Activated CD4-positive, alpha-beta memory T cell treated with anti-CD3 and anti-CD28 coated beads, Interleukin-2, amount 10 ng/mL, durations not matched to agents 7 days and 5 days (primary cell): ENCODE data around the gene RNF223. TPM values are rescaled to one million over a fixed set of nuclear protein-coding genes. Genes with fewer than 3 reads are reported as not detected.

ENCODE experiments used
- CTCF ChIA-PET: fragments of 350-600 bp; sonication (Branson Sonifier 250); formaldehyde crosslinking; loops from one replicate; lab custom pipeline; 2021; ENCODE audit warnings: antibody characterized with exemption, inconsistent platforms; lab: Charles Lee
- POLR2A ChIA-PET: fragments of 350-600 bp; sonication (Branson Sonifier 250); formaldehyde crosslinking; loops from one replicate; lab custom pipeline; 2021; ENCODE audit warnings: antibody characterized with exemption; lab: Charles Lee
- DNase-seq: peaks from one replicate; pipeline ENCODE4 v3.0.0-alpha.2; 2020
- H3K27ac Mint-ChIP-seq: one replicate; pipeline ENCODE4 v1.8.0; 2021; ENCODE audit warnings: mild to moderate bottlenecking, mixed read lengths
- H3K27me3 Mint-ChIP-seq: one replicate; pipeline ENCODE4 v1.8.0; 2021; ENCODE audit warnings: mixed read lengths
- H3K36me3 Mint-ChIP-seq: one replicate; pipeline ENCODE4 v1.8.0; 2021; ENCODE audit warnings: low read depth, mixed read lengths
- H3K4me1 Mint-ChIP-seq: one replicate; pipeline ENCODE4 v1.8.0; 2021; ENCODE audit warnings: mixed read lengths
- H3K4me3 Mint-ChIP-seq: one replicate; pipeline ENCODE4 v1.8.0; 2021; ENCODE audit warnings: mild to moderate bottlenecking, mixed read lengths
- H3K9me3 Mint-ChIP-seq: one replicate; pipeline ENCODE4 v1.8.0; 2021; ENCODE audit warnings: mixed read lengths
- total RNA-seq, 2 experiments: library from RNA; stranded (reverse); gene quantifications; one replicate each; pipeline ENCODE4 v1.2.3, GENCODE V29; 2021

RNF223 gene
- total RNA-seq: not detected

- CTCF ChIA-PET: no interaction called here
- no peak for DNase-seq
These were observed at the start of gene RNF223 for GRCh38 chr1:1073743-1074587. Gene RNF223 (minus strand): TSS chr1:1074306. CDS start chr1:1072566, 1,740 bp downstream.

GRCh38 chr1:1122981-1123480 lies 48.9 kb upstream of the RNF223 start:
- Mint-ChIP-seq H3K4me3 (no peak overlapping the region), H3K36me3 (no peaks in the 10 kb centered on the region), H3K27ac (no peak overlapping the region), H3K4me1 (peaks cover 8% of the 10 kb centered on the region), H3K9me3 (no peaks in the 10 kb centered on the region), H3K27me3 (peaks cover 13% of the 10 kb centered on the region)
- ChIA-PET CTCF (interaction anchor here (0.6 to 3.5 kb wide), 25 partner anchors 10 to 252 kb away, joined by 3 to 47 read pairs (median 4); partner anchors contain the start of genes AURKAIP1, B3GALT6, ISG15 and SDF4), POLR2A (interaction anchor here (1.2 to 2.1 kb wide), 5 partner anchors 59 to 168 kb away, joined by 3 to 11 read pairs (median 7); partner anchors contain the start of genes B3GALT6, ISG15 and SDF4)
- DNase-seq: no peak

More at GRCh38 chr1:1073743-1074587, at the start of gene RNF223:
- no peak within 1 kb of the TSS for H3K27ac Mint-ChIP-seq
- H3K4me3 Mint-ChIP-seq: no peak within 1 kb of the TSS
- POLR2A ChIA-PET: no interaction called here
- no peaks in the 10 kb centered on the region for H3K9me3 Mint-ChIP-seq
- peaks cover 3% of the 10 kb centered on the region for H3K4me1 Mint-ChIP-seq
- peaks cover 2% of the 10 kb centered on the region for H3K27me3 Mint-ChIP-seq
- H3K36me3 Mint-ChIP-seq: no peaks in the 10 kb centered on the region

DNA sequence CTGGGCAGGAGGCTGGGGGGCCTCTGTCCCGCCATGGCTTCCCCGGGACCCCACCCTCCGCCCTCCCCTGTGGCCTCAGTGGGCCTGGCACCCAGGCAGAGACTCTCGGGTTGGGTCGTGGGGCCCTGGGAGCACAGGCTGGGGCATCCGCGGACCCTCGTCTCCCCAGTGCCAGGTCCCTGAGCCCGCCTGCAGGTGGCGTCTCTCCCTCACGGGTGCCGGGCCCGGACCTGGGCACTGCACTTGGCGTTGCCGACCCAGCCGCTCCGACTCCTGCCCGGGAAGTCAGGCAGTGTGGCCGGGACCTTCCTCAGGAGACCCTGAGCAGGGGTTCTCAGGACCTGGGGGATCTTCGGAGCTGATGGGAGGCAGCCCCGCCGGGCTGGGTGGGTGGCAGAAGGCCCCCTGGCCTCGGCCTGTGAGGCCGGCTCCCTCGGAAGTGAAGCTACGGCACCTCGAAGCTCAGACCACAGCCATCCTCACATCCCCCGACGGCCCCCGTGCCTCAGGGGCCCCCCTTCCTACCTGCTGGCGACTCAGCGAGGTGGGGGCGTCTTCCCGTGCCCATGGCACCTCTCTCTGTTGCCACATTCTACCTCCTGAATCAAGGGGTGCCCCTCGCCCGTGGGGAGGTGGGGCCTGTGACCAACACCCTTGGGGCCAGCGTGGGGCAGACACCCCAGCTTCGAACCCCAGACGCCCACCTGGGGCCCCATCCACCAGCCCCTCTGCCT lies 48.1 kb upstream of the RNF223 start:
- Mint-ChIP-seq H3K4me1 (peaks cover 10% of the 10 kb centered on the region), H3K4me3 (no peak overlapping the region), H3K27me3 (peaks cover 15% of the 10 kb centered on the region), H3K36me3 (no peaks in the 10 kb centered on the region), H3K9me3 (no peaks in the 10 kb centered on the region), H3K27ac (no peak overlapping the region)
- DNase-seq: peak; percentile 87
- CTCF ChIA-PET: interaction anchor here (0.6 to 3.5 kb wide), 28 partner anchors 9 to 253 kb away, joined by 3 to 47 read pairs (median 4); partner anchors contain the start of genes AURKAIP1, B3GALT6, ISG15 and SDF4
- POLR2A ChIA-PET: interaction anchor here (1.1 to 2.1 kb wide), 6 partner anchors 58 to 169 kb away, joined by 3 to 11 read pairs (median 6); partner anchors contain the start of genes B3GALT6, ISG15, SDF4 and TNFRSF18

GRCh38 chr1:1121611-1122077 lies 47.5 kb upstream of the RNF223 start:
- H3K27me3 Mint-ChIP-seq: peaks cover 15% of the 10 kb centered on the region
- DNase-seq: no peak
- no peak overlapping the region for H3K4me3 Mint-ChIP-seq
- H3K9me3 Mint-ChIP-seq: no peaks in the 10 kb centered on the region
- ChIA-PET POLR2A (interaction anchor here (1.1 to 2.1 kb wide), 6 partner anchors 58 to 170 kb away, joined by 3 to 11 read pairs (median 6); partner anchors contain the start of genes B3GALT6, ISG15, SDF4 and TNFRSF18), CTCF (interaction anchor here (0.9 to 3.5 kb wide), 20 partner anchors 9 to 254 kb away, joined by 3 to 47 read pairs (median 4); partner anchors contain the start of genes AURKAIP1, B3GALT6, SDF4 and TNFRSF18)
- peaks cover 12% of the 10 kb centered on the region for H3K4me1 Mint-ChIP-seq
- no peak overlapping the region for H3K27ac Mint-ChIP-seq
- H3K36me3 Mint-ChIP-seq: no peaks in the 10 kb centered on the region

- H3K36me3 Mint-ChIP-seq: no peaks in the 10 kb centered on the region
- H3K27me3 Mint-ChIP-seq: peaks cover 15% of the 10 kb centered on the region
- no peak overlapping the region for H3K4me3 Mint-ChIP-seq
- DNase-seq: no peak
- no peaks in the 10 kb centered on the region for H3K9me3 Mint-ChIP-seq
- no peak overlapping the region for H3K27ac Mint-ChIP-seq
- POLR2A ChIA-PET: interaction anchor here (0.5 to 2.1 kb wide), 6 partner anchors 85 to 170 kb away, joined by 3 to 11 read pairs (median 6); partner anchors contain the start of genes B3GALT6, ISG15, SDF4 and TNFRSF18
- CTCF ChIA-PET: interaction anchor here (1.2 to 3.5 kb wide), 12 partner anchors 37 to 204 kb away, joined by 3 to 47 read pairs (median 6); partner anchors contain the start of genes B3GALT6, SDF4 and TNFRSF18
- peaks cover 14% of the 10 kb centered on the region for H3K4me1 Mint-ChIP-seq
These were observed 46.9 kb upstream of the RNF223 start for GRCh38 chr1:1120866-1121591.

- H3K27me3 Mint-ChIP-seq: peaks cover 15% of the 10 kb centered on the region
- peaks cover under 1% of the 10 kb centered on the region for H3K36me3 Mint-ChIP-seq
- H3K4me3 Mint-ChIP-seq: no peak overlapping the region
- H3K27ac Mint-ChIP-seq: no peak overlapping the region
- ChIA-PET POLR2A (no interaction called here), CTCF (interaction anchor here (1.0 to 3.5 kb wide), 3 partner anchors 10 to 131 kb away, joined by 3 to 47 read pairs (median 6); partner anchors contain the start of genes B3GALT6 and SDF4)
- peaks cover 15% of the 10 kb centered on the region for H3K4me1 Mint-ChIP-seq
- DNase-seq: no peak
- no peaks in the 10 kb centered on the region for H3K9me3 Mint-ChIP-seq
These were observed 46.0 kb upstream of the RNF223 start for GRCh38 chr1:1120096-1120495.

- H3K9me3 Mint-ChIP-seq: no peaks in the 10 kb centered on the region
- H3K36me3 Mint-ChIP-seq: peaks cover 8% of the 10 kb centered on the region
- no peak overlapping the region for H3K4me3 Mint-ChIP-seq
- DNase-seq: no peak
- H3K27me3 Mint-ChIP-seq: peaks cover 15% of the 10 kb centered on the region
- no peak overlapping the region for H3K27ac Mint-ChIP-seq
- POLR2A ChIA-PET: no interaction called here
- CTCF ChIA-PET: interaction anchor here (1.0 kb wide), 1 partner anchor 11 kb away, joined by 3 read pairs; no protein-coding TSS in a partner anchor
- peaks cover 22% of the 10 kb centered on the region for H3K4me1 Mint-ChIP-seq
These were observed 45.3 kb upstream of the RNF223 start for GRCh38 chr1:1119272-1119890.

DNA sequence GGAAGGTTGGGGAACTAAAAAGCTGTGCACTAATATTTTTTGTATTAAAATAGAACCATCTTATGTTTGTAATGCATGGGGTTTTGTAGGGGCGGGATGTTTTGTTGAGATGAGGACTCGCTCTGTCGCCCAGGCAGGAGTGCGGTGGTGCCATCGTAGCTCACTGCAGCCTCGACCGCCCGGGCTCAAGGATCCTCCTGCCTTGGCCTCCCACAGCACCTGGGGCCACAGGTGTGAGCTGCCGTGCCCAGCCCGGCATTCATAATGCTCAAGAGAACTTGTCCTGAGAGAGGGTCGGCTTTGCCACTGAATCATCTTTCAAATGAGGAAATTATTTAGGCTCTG lies 44.7 kb upstream of the RNF223 start:
- peaks cover 20% of the 10 kb centered on the region for H3K4me1 Mint-ChIP-seq
- CTCF ChIA-PET: interaction anchor here (1.0 kb wide), 1 partner anchor 12 kb away, joined by 3 read pairs; no protein-coding TSS in a partner anchor
- H3K4me3 Mint-ChIP-seq: no peak overlapping the region
- DNase-seq: no peak
- POLR2A ChIA-PET: no interaction called here
- H3K27ac Mint-ChIP-seq: no peak overlapping the region
- H3K36me3 Mint-ChIP-seq: peaks cover 9% of the 10 kb centered on the region
- H3K9me3 Mint-ChIP-seq: no peaks in the 10 kb centered on the region
- H3K27me3 Mint-ChIP-seq: peaks cover 15% of the 10 kb centered on the region

GRCh38 chr1:1118011-1118875 lies 44.1 kb upstream of the RNF223 start:
- Mint-ChIP-seq H3K4me3 (peak overlapping the region; percentile 4), H3K4me1 (peaks cover 15% of the 10 kb centered on the region), H3K9me3 (peaks cover 3% of the 10 kb centered on the region), H3K36me3 (peaks cover 14% of the 10 kb centered on the region), H3K27me3 (peaks cover 15% of the 10 kb centered on the region), H3K27ac (no peak overlapping the region)
- no peak for DNase-seq
- POLR2A ChIA-PET: interaction anchor here (1.2 kb wide), 1 partner anchor 97 kb away, joined by 5 read pairs; no protein-coding TSS in a partner anchor
- CTCF ChIA-PET: no interaction called here

- Mint-ChIP-seq H3K4me1 (peaks cover 15% of the 10 kb centered on the region), H3K4me3 (peak overlapping the region; percentile 27), H3K9me3 (peaks cover 8% of the 10 kb centered on the region), H3K36me3 (peaks cover 22% of the 10 kb centered on the region), H3K27me3 (peaks cover 15% of the 10 kb centered on the region), H3K27ac (no peak overlapping the region)
- ChIA-PET CTCF (no interaction called here), POLR2A (interaction anchor here (1.2 kb wide), 1 partner anchor 98 kb away, joined by 5 read pairs; no protein-coding TSS in a partner anchor)
- DNase-seq: no peak
These were observed 43.3 kb upstream of the RNF223 start for GRCh38 chr1:1117469-1117831.
